ENCODE measurements around the gene LKAAEAR1. TPM values are rescaled to one million over a fixed set of nuclear protein-coding genes. Genes with fewer than 3 reads are reported as not detected.

Gene LKAAEAR1
- total RNA-seq, 1 donor from 2014 or later, result 0.31 TPM

DNA sequence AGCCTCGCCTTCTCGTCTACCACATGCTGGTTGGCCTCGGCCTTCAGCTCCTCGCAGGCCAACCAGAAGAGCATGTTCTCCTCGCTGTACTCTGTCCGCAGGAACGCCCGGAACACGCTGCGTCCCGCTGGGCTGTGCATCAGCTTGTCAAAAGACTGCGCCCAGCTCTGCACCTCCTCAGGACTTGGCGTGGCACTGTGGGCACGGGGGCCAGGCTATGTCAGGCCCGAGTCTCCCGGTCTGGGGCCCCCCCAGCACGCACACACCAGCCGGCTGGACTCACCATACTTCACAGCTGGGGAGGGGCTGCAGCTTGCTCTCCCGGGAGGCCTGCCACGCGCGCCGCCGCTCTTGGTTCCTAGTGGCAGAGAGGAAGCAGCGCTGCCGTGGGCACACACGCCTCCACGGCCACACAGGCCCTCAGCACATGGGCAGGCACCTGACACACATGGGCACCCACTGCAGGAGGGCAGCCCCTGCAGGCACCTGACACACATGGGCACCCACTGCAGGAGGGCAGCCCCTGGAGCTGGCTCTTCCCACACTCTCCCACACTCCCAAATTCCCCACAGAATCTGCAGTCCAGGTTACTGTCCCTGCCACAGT, 9.9 kb downstream of the LKAAEAR1 start:
- peaks cover 64% of the 10 kb centered on the region for H3K4me1 Mint-ChIP-seq
- peaks cover 41% of the 10 kb centered on the region for H3K36me3 Mint-ChIP-seq (ENCODE audit: low read depth)
- POLR2A ChIA-PET, result interaction anchor here (0.6 to 8.1 kb wide), 2 partner anchors 8 to 34 kb away, joined by 3 to 77 read pairs; no protein-coding TSS in a partner anchor
- H3K27me3 Mint-ChIP-seq, result no peaks in the 10 kb centered on the region
- DNase-seq, result no peak
- H3K4me3 Mint-ChIP-seq, result no peak overlapping the region
- intact Hi-C loops (cut with micrococcal nuclease), result no loop called here
- TF ChIP-seq, protein P1, sequence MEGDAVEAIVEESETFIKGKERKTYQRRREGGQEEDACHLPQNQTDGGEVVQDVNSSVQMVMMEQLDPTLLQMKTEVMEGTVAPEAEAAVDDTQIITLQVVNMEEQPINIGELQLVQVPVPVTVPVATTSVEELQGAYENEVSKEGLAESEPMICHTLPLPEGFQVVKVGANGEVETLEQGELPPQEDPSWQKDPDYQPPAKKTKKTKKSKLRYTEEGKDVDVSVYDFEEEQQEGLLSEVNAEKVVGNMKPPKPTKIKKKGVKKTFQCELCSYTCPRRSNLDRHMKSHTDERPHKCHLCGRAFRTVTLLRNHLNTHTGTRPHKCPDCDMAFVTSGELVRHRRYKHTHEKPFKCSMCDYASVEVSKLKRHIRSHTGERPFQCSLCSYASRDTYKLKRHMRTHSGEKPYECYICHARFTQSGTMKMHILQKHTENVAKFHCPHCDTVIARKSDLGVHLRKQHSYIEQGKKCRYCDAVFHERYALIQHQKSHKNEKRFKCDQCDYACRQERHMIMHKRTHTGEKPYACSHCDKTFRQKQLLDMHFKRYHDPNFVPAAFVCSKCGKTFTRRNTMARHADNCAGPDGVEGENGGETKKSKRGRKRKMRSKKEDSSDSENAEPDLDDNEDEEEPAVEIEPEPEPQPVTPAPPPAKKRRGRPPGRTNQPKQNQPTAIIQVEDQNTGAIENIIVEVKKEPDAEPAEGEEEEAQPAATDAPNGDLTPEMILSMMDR (IDR thresholded peaks at IDR 0.05), result no peak
- no peak for ATAC-seq (ENCODE audit: low read depth)
- no peaks in the 10 kb centered on the region for H3K9me3 Mint-ChIP-seq
- CTCF ChIA-PET, result no interaction called here
- peak overlapping the region; percentile 7 for H3K27ac Mint-ChIP-seq

DNA sequence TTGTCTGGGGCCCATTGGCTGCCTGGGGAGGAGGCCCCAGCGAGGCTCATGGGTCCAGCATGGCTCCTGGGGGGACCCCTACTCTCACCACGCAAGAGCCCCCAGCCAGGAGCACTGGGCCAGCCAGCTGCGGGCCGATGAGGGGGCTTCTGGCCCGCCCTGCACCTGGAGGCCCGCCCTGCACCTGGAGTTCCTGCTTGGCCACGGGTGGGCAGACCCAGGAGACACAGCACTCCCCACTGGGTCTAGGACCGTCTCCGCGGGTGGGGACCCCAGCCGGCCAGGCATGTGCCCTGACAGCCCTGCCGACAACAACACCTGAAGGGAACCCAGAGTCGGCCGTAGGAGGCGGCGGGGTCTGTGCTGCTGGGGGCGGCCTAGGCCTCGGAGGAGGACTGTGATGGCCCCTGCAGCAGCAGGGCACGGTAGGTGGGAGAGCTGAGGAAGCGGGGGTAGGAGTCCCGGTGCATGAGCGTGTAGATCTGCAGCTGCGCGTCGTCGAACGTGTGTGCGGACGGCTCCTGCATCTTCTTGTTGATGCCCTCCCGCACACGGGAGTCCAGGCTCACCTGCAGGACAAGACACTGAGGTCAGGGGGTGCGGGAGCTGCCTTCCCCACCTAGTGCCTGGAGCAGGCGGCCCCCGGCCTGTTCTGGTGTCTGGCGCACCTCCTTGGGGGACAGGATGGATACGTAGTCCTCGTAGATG, 10.6 kb downstream of the LKAAEAR1 start:
- Mint-ChIP-seq H3K9me3 (no peaks in the 10 kb centered on the region), H3K27me3 (no peaks in the 10 kb centered on the region), H3K4me1 (peaks cover 64% of the 10 kb centered on the region), H3K4me3 (no peak overlapping the region), H3K36me3 (ENCODE audit: low read depth) (peaks cover 39% of the 10 kb centered on the region), H3K27ac (peak overlapping the region; percentile 18)
- ATAC-seq (ENCODE audit: low read depth), result no peak
- DNase-seq, result no peak
- intact Hi-C loops (cut with micrococcal nuclease), result no loop called here
- ChIA-PET POLR2A (interaction anchor here (8.1 kb wide), 1 partner anchor 7 kb away, joined by 77 read pairs; no protein-coding TSS in a partner anchor), CTCF (no interaction called here)
- TF ChIP-seq, protein P1 (IDR thresholded peaks at IDR 0.05), result no peak

DNA sequence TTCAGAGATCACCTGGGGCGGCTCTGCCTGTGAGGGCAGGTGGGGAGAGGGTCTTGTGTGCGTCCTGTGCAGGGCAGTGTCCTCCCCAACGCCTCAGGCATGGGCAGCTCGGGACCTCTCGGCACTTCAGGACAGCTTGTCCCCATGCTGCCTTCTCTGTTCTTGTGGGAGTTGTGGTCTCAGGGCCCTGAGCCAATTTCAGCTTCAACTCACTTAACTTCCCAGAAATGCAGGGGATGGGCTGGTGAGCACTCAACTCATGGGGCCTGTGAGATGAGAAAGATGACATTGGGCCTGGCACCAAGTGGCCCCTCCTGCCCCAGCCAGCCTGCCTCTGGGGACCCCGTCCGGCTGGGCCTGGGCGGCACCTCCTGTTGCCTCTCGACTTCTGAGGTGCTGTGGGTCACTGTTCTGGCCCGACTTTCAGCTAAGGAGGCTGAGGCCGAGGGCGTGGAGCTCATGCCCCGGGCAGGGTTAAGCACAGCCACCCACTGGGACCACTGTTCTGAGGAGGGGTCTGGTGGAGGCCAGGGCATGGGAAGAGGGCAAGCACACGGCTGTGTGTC, 11.6 kb downstream of the LKAAEAR1 start:
- Mint-ChIP-seq H3K27ac (peak overlapping the region; percentile 50), H3K4me1 (peaks cover 65% of the 10 kb centered on the region), H3K9me3 (no peaks in the 10 kb centered on the region), H3K4me3 (no peak overlapping the region), H3K36me3 (ENCODE audit: low read depth) (peaks cover 37% of the 10 kb centered on the region), H3K27me3 (no peaks in the 10 kb centered on the region)
- ChIA-PET POLR2A (interaction anchor here (1.1 kb wide), 1 partner anchor 208 kb away, joined by 3 read pairs; the partner anchor contains the start of gene TPD52L2), CTCF (interaction anchor here (1.8 kb wide), 1 partner anchor 34 kb away, joined by 4 read pairs; no protein-coding TSS in a partner anchor)
- intact Hi-C loops (cut with micrococcal nuclease), result no loop called here
- ATAC-seq (ENCODE audit: low read depth) (no peak), DNase-seq (no peak)
- TF ChIP-seq, protein P1 (IDR thresholded peaks at IDR 0.05), result no peak

DNA sequence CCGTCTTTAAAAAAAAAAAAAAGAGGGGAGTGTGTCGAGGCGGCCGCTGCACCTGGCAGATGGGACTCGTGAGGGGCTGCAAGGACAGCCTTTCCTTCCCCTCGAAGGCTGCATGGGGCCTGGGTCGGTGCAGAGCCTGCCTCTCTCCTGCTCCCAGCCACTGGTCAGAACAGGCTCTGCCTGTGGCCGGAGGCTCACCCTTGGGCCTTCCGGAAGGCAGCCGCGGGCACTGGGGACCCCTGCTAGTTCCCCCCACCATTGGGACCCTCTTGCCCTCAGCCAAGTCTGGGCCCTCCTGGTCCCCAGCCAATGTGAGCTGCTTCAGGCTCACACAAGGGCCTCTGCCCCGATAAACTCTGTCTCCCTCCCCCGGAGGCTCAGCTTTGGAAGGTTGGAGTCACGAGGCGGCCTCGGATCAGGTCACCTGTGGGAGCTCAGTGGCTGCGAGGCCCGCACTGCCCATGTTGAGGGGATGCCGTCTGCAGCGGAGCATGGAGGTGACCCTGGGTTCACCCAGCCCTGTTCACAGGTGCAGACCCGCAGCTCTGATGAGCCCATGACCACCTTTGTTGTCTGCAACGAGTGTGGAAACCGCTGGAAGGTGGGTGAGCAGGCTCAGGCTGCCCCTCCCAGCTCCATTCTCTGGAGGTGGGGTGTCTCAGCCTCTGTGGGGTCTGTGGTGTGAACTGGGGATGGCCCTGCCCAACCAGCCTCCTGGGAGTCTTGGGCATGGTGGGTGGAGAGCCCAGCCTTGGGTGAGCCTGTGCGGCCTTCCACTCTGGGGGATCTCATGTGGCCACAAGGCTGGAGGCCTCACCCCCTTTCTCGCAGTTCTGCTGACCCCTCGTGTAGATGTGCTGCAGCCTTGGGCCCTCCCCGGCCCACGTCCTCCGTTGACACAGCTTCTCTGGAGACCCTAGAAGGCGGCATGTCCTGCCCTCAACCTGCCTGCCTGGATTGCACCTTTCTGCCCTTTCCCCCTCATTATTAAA, 12.6 kb downstream of the LKAAEAR1 start:
- H3K4me1 Mint-ChIP-seq, result peaks cover 67% of the 10 kb centered on the region
- peaks cover 37% of the 10 kb centered on the region for H3K36me3 Mint-ChIP-seq (ENCODE audit: low read depth)
- no peak overlapping the region for H3K4me3 Mint-ChIP-seq
- TF ChIP-seq, protein P1 (IDR thresholded peaks at IDR 0.05), result no peak
- DNase-seq, result no peak
- peak overlapping the region; percentile 50 for H3K27ac Mint-ChIP-seq
- intact Hi-C loops (cut with micrococcal nuclease), result no loop called here
- peak; percentile 14 for ATAC-seq (ENCODE audit: low read depth)
- CTCF ChIA-PET, result interaction anchor here (1.8 kb wide), 1 partner anchor 33 kb away, joined by 4 read pairs; no protein-coding TSS in a partner anchor
- H3K9me3 Mint-ChIP-seq, result no peaks in the 10 kb centered on the region
- no peaks in the 10 kb centered on the region for H3K27me3 Mint-ChIP-seq
- POLR2A ChIA-PET, result interaction anchor here (1.1 kb wide), 1 partner anchor 207 kb away, joined by 3 read pairs; the partner anchor contains the start of gene TPD52L2
